Measurements from ENCODE around the gene DNAH8.

- TF ChIP-seq CTCF (IDR thresholded peaks at IDR 0.05), result no peak
- no peak for TF ChIP-seq EZH2phosphoT487 (IDR thresholded peaks at IDR 0.05)
These were observed 132.4 kb downstream of the DNAH8 start for GRCh38 chr6:38847497-38847896.

All from neural progenitor cell (in vitro differentiated cells).